22Rv1 (cell line): Measurements from ENCODE around the gene HOXD8.

Experiments used
- H3K27ac ChIP-seq: fragments of 450-650 bp; 2 replicates; pipeline ENCODE4 v1.5.1; 2017
- CTCF ChIP-seq: fragments of 450-650 bp; IDR thresholded peaks from 2 replicates; pipeline ENCODE4 v1.5.1; 2017; ENCODE audit warnings: mild to moderate bottlenecking
- ZFX ChIP-seq: fragments of 450-650 bp; IDR thresholded peaks from 2 replicates; pipeline ENCODE4 v1.6.1; 2017; ENCODE audit warnings: antibody characterized with exemption, borderline replicate concordance

The HOXD8 gene

DNA sequence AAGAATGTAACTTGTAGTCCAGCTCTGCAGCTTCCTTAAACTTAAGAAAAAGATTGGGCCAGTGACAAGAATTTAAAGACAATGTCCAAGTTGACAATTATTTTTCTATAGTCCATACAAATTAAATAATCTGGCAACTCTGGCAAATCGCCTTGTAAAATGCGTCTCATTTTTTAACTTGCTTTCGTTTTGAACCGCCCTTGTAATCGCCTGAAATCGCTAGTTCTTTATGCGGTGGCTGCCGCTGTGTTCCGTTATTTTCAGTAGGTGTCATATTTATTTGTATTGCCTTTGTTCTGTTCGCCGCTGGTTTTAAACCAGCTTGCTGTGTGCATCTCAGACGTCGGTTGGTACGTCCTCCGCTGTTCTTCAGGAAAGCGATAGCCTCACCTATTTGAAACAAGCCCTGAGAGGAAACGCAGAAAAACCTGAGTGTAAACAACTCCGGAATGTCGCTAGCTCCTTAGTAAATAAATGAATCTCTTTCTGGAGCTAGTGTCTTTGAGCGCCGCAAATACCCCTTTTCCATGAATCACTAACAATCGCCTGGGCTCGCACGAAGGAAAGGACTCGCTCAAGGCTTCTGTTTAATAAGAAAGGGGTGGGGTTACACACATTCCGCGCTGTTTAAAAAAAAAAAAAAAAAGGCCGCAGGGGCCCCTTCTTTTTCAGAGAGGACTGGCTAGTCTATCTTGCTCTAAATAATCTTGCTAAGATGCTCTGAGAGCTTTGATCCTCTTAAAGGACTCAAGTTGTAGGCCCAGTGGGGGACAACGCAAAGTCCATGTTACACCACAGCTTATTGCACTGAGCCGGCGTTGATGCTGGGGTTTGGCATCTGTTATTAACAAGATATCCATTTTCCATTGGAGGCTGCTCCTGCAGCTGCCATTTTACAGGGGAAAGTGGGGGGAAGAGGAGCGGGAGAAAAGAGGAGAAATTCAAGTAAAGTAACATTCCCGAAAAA is 3.0 kb downstream of the HOXD8 start:
- TF ChIP-seq ZFX (no peak), CTCF (no peak)
- no peak overlapping the region for H3K27ac ChIP-seq

- H3K27ac ChIP-seq = no peak overlapping the region
- no peak for TF ChIP-seq CTCF
- no peak for TF ChIP-seq ZFX
These were observed 3.9 kb downstream of the HOXD8 start for GRCh38 chr2:176133389-176133788.

DNA sequence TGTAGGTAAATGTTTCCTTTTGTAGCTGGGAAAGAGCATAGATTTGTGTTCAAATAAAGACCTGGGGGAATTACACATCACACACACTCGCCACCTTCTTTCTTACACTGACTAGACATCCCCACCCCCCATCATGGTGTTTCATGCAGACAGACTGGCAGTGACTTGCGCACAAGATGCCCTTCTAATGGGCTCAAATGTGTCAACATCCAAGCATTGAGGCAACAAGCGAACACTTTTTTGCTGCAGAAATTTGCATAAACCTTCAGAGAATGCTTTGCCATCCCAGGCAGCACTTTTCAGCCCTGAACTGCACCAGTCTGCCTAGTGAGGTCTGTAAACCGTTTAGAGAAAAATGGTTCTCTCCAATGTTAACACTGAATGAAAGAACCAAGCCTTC is 4.5 kb downstream of the HOXD8 start:
- no peak for TF ChIP-seq CTCF
- TF ChIP-seq ZFX = no peak
- H3K27ac ChIP-seq = no peak overlapping the region

DNA sequence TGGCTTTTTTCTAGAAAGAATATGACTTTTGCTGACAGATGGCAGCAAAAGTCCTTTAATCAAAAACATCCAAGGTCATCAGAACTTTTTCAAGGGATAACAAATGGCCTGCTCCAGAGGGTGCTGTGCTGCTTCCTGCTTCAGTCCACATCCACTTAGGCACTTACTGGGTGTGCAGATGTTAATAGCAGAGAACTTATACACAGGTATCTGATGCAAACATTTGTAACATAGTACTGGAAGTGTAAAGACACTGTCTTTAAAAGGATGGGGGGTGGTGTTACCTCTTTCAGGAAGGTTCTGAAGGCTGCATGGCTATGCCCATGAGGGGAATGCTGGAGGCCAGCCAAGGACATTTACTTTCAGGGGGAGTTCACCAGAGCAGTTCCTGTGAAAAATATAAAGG is 5.5 kb downstream of the HOXD8 start:
- H3K27ac ChIP-seq = no peak overlapping the region
- TF ChIP-seq CTCF = no peak
- TF ChIP-seq ZFX = no peak

DNA sequence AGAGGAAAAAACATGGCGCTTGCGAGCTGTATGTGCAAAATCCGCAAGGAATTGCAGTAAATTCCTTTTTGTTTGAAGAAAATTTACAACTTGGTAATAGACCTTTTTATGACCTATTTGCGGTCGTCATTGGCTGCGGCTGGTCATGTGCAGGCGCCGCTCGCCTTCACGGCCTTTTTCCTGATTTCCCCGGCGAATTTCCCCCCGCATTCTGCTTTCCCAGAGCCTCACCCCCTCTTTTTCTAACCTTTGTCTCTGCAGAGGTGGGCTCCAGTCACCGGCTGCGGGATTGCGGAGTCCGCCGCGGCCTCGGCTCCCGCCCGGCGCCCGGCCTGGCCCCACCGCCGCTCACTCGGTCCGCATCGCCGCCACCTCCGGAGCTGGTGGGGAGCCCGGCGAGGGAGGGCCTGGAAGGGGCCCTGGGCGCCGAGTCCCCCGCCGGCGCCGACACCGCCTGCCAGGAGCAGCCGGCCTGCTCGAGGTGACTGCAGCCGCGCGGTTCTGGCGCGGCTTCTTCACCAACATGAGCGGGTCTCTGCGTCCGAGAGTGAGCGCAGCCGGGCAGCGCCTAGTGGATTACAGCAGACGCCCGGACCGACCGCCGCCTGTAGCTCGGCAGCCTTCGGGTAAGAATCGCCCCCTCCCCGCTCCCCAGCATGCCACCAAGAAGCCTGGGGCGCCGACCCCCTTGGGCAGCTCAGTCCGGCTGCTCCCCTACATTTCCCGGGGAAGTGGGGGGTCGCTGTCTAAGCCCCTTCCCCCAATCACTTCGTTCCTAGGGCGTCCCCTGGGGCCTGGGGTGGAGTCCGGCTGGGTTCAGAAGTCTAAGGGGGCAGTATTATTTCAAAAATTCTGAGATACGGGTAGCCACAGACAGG is 7.1 kb downstream of the HOXD8 start:
- TF ChIP-seq CTCF (no peak), ZFX (no peak)
- no peak overlapping the region for H3K27ac ChIP-seq

- TF ChIP-seq CTCF (no peak), ZFX (no peak)
- no peak overlapping the region for H3K27ac ChIP-seq
These were observed 7.7 kb downstream of the HOXD8 start for GRCh38 chr2:176137252-176137580.
